Measurements from ENCODE around the gene CYP19A1. TPM values are rescaled to one million over a fixed set of nuclear protein-coding genes. Genes with fewer than 3 reads are reported as not detected.

Gene CYP19A1
- total RNA-seq, 1 donor from 2014 or later: not detected

GRCh38 chr15:51359981-51360380 is 21.6 kb upstream of the CYP19A1 start:
- Mint-ChIP-seq H3K27me3 (ENCODE audit: insufficient read depth, low read depth) (no peaks in the 10 kb centered on the region), H3K36me3 (no peaks in the 10 kb centered on the region)
- TF ChIP-seq CTCF (IDR thresholded peaks at IDR 0.05) (no peak), EZH2 (IDR thresholded peaks at IDR 0.05) (no peak), EZH2phosphoT487 (IDR thresholded peaks at IDR 0.05) (no peak)

GRCh38 chr15:51356983-51357382 is 18.6 kb upstream of the CYP19A1 start:
- H3K36me3 ChIP-seq: no peaks in the 10 kb centered on the region
- Mint-ChIP-seq H3K27me3 (ENCODE audit: insufficient read depth, low read depth) (no peaks in the 10 kb centered on the region), H3K4me3 (no peak overlapping the region), H3K27ac (no peak overlapping the region), H3K4me1 (no peaks in the 10 kb centered on the region), H3K36me3 (no peaks in the 10 kb centered on the region), H3K9me3 (no peaks in the 10 kb centered on the region)
- no peak overlapping the region for H2AFZ ChIP-seq (replicated peaks)
- H3K9me3 ChIP-seq (ENCODE audit: low read depth): no peaks in the 10 kb centered on the region
- no peak overlapping the region for H3K9ac ChIP-seq
- no peak for TF ChIP-seq EZH2 (IDR thresholded peaks at IDR 0.05)
- TF ChIP-seq EZH2phosphoT487 (IDR thresholded peaks at IDR 0.05): no peak
- TF ChIP-seq CTCF (IDR thresholded peaks at IDR 0.05): no peak
- H3K79me2 ChIP-seq (ENCODE audit: low read depth): no peaks in the 10 kb centered on the region
- H3F3A ChIP-seq (ENCODE audit: low read depth): no peaks in the 10 kb centered on the region
- H3K27me3 ChIP-seq: no peaks in the 10 kb centered on the region
- DNase-seq (ENCODE audit: low spot score): no peak
- H3K4me3 ChIP-seq: no peak overlapping the region
- H4K20me1 ChIP-seq (ENCODE audit: low read depth): no peaks in the 10 kb centered on the region
- H3K27ac ChIP-seq: no peak overlapping the region
- no peak overlapping the region for H3K4me2 ChIP-seq
- no peaks in the 10 kb centered on the region for H3K4me1 ChIP-seq

More at GRCh38 chr15:51359981-51360380, 21.6 kb upstream of the CYP19A1 start:
- no peaks in the 10 kb centered on the region for H3F3A ChIP-seq (ENCODE audit: low read depth)
- Mint-ChIP-seq H3K27ac (no peak overlapping the region), H3K9me3 (no peaks in the 10 kb centered on the region), H3K4me3 (no peak overlapping the region), H3K4me1 (no peaks in the 10 kb centered on the region)
- no peak overlapping the region for H3K27ac ChIP-seq
- no peak overlapping the region for H3K4me3 ChIP-seq
- no peaks in the 10 kb centered on the region for H4K20me1 ChIP-seq (ENCODE audit: low read depth)
- no peaks in the 10 kb centered on the region for H3K79me2 ChIP-seq (ENCODE audit: low read depth)
- H3K4me2 ChIP-seq: no peak overlapping the region
- no peaks in the 10 kb centered on the region for H3K4me1 ChIP-seq
- H3K9ac ChIP-seq: no peak overlapping the region
- H3K36me3 ChIP-seq: no peaks in the 10 kb centered on the region
- no peak overlapping the region for H2AFZ ChIP-seq (replicated peaks)
- H3K27me3 ChIP-seq: no peaks in the 10 kb centered on the region
- DNase-seq (ENCODE audit: low spot score): no peak
- no peaks in the 10 kb centered on the region for H3K9me3 ChIP-seq (ENCODE audit: low read depth)

- Mint-ChIP-seq H3K27me3 (ENCODE audit: insufficient read depth, low read depth) (no peaks in the 10 kb centered on the region), H3K36me3 (no peaks in the 10 kb centered on the region), H3K27ac (no peak overlapping the region), H3K9me3 (no peaks in the 10 kb centered on the region), H3K4me1 (no peaks in the 10 kb centered on the region), H3K4me3 (no peak overlapping the region)
- Histone ChIP-seq H3K36me3 (no peaks in the 10 kb centered on the region), H3F3A (ENCODE audit: low read depth) (no peaks in the 10 kb centered on the region), H3K4me3 (no peak overlapping the region), H3K4me1 (no peaks in the 10 kb centered on the region), H3K9me3 (ENCODE audit: low read depth) (no peaks in the 10 kb centered on the region), H3K4me2 (no peak overlapping the region), H4K20me1 (ENCODE audit: low read depth) (no peaks in the 10 kb centered on the region), H2AFZ (replicated peaks) (no peak overlapping the region), H3K79me2 (ENCODE audit: low read depth) (no peaks in the 10 kb centered on the region), H3K9ac (no peak overlapping the region), H3K27ac (no peak overlapping the region), H3K27me3 (no peaks in the 10 kb centered on the region)
- no peak for DNase-seq (ENCODE audit: low spot score)
- TF ChIP-seq CTCF (IDR thresholded peaks at IDR 0.05) (no peak), EZH2phosphoT487 (IDR thresholded peaks at IDR 0.05) (no peak), EZH2 (IDR thresholded peaks at IDR 0.05) (no peak)
Measured at GRCh38 chr15:51356147-51356546, 17.8 kb upstream of the CYP19A1 start.
